IMR-90 (cell line): ENCODE data around the gene SDC3. TPM values are rescaled to one million over a fixed set of nuclear protein-coding genes. Genes with fewer than 3 reads are reported as not detected.

Source experiments
- ATAC-seq: fragments of 200-7000 bp; cut with Tn5 transposase; 2 replicates; pipeline ENCODE4 v1.9.1; 2020; ENCODE audit warnings: low read depth, mild to moderate bottlenecking, moderate library complexity
- BruUV-seq: library from RNA; stranded (reverse); fragments of 400-500 nt; replicated peaks from 2 replicates; lab custom pipeline; 2021; lab: Mats Ljungman, UMichigan
- CTCF ChIA-PET: fragments of 300-600 bp; formaldehyde crosslinking; extraction: SDS; loops from one replicate; lab custom pipeline; 2021; ENCODE audit warnings: antibody characterized with exemption; lab: Yijun Ruan, JAX
- POLR2A ChIA-PET: fragments of 300-600 bp; sonication (Branson Sonifier 250); formaldehyde crosslinking; loops from one replicate; lab custom pipeline; 2022; ENCODE audit warnings: antibody characterized with exemption; ENCODE audit not compliant: unreplicated experiment; lab: Charles Lee
- DNase-seq: peaks from one replicate; pipeline ENCODE4 v3.0.0; 2013
- H2AFZ ChIP-seq: replicated peaks from 2 replicates; pipeline ENCODE3; 2013; ENCODE audit warnings: low read length, mild to moderate bottlenecking; ENCODE audit not compliant: poor library complexity
- H2AK5ac ChIP-seq: 2 replicates; pipeline ENCODE4 v1.6.1; 2013; ENCODE audit warnings: low read depth, low read length, inconsistent platforms
- H2AK9ac ChIP-seq: replicated peaks from 2 replicates; pipeline ENCODE3; 2013; ENCODE audit warnings: mild to moderate bottlenecking, low read depth, low read length, moderate library complexity; ENCODE audit not compliant: poor library complexity
- H2BK120ac ChIP-seq: 2 replicates; pipeline ENCODE4 v1.6.1; 2013; ENCODE audit warnings: low read depth, low read length, inconsistent platforms
- H2BK15ac ChIP-seq: 3 replicates; pipeline ENCODE4 v1.6.1; 2013; ENCODE audit warnings: low read depth, low read length, inconsistent platforms
- H2BK20ac ChIP-seq: 2 replicates; pipeline ENCODE4 v1.6.1; 2013; ENCODE audit warnings: low read depth, mild to moderate bottlenecking, inconsistent platforms, low read length, moderate library complexity
- H2BK5ac ChIP-seq: 2 replicates; pipeline ENCODE4 v1.6.1; 2013; ENCODE audit warnings: mild to moderate bottlenecking, low read depth, low read length, inconsistent platforms; ENCODE audit not compliant: poor library complexity, severe bottlenecking
- H3K14ac ChIP-seq: replicated peaks from 2 replicates; pipeline ENCODE4 v1.6.1; 2013; ENCODE audit warnings: low read depth, low read length, inconsistent platforms
- H3K18ac ChIP-seq: 2 replicates; pipeline ENCODE4 v1.6.1; 2013; ENCODE audit warnings: low read depth, low read length, control low read depth
- H3K23ac ChIP-seq: 2 replicates; pipeline ENCODE4 v1.6.1; 2013; ENCODE audit warnings: low read depth, low read length, inconsistent platforms
- H3K27ac ChIP-seq: 2 replicates; pipeline ENCODE4 v1.5.1; 2013; ENCODE audit warnings: mild to moderate bottlenecking, control low read depth, low read length; ENCODE audit not compliant: insufficient read depth
- H3K27me3 ChIP-seq: 2 replicates; pipeline ENCODE4 v1.6.1; 2013; ENCODE audit warnings: low read length; ENCODE audit not compliant: control insufficient read depth, insufficient read depth
- H3K36me3 ChIP-seq: 2 replicates; pipeline ENCODE4 v1.6.1; 2013; ENCODE audit warnings: low read length, mixed read lengths; ENCODE audit not compliant: control insufficient read depth, insufficient read depth
- H3K4ac ChIP-seq: 2 replicates; pipeline ENCODE4 v1.6.1; 2013; ENCODE audit warnings: low read depth, low read length, inconsistent platforms
- H3K4me1 ChIP-seq: 2 replicates; pipeline ENCODE4 v1.6.1; 2013; ENCODE audit warnings: low read length, mixed read lengths; ENCODE audit not compliant: control insufficient read depth, insufficient read depth
- H3K4me2 ChIP-seq: 2 replicates; pipeline ENCODE4 v1.6.1; 2013; ENCODE audit warnings: low read depth, mild to moderate bottlenecking, control low read depth, low read length, moderate library complexity
- H3K4me3 ChIP-seq: 2 replicates; pipeline ENCODE4 v1.5.1; 2013; ENCODE audit warnings: low read depth, mild to moderate bottlenecking, control low read depth, low read length, moderate library complexity; ENCODE audit not compliant: insufficient read depth
- H3K56ac ChIP-seq: 2 replicates; pipeline ENCODE4 v1.6.1; 2013; ENCODE audit warnings: low read length, inconsistent platforms; ENCODE audit not compliant: insufficient read depth; ENCODE audit errors: extremely low read depth
- H3K79me1 ChIP-seq, 2 experiments: 2 replicates each; pipeline ENCODE4 v1.6.1; 2013; ENCODE audit warnings: low read length in 2 of 2, inconsistent platforms in 1 of 2, low read depth in 1 of 2
- H3K9ac ChIP-seq: 2 replicates; pipeline ENCODE4 v1.6.1; 2013; ENCODE audit warnings: low read depth, low read length, control low read depth
- H3K9me1 ChIP-seq: 2 replicates; pipeline ENCODE4 v1.6.1; 2013; ENCODE audit warnings: low read length, inconsistent platforms; ENCODE audit not compliant: insufficient read depth
- H3K9me3 ChIP-seq: 2 replicates; pipeline ENCODE4 v1.6.1; 2013; ENCODE audit warnings: low read length; ENCODE audit not compliant: control insufficient read depth, insufficient read depth
- H4K20me1 ChIP-seq: 2 replicates; pipeline ENCODE4 v1.6.1; 2013; ENCODE audit warnings: low read length, inconsistent platforms; ENCODE audit not compliant: insufficient read depth
- H4K5ac ChIP-seq: 2 replicates; pipeline ENCODE4 v1.6.1; 2013; ENCODE audit warnings: mild to moderate bottlenecking, low read depth, low read length, control low read depth
- H4K8ac ChIP-seq, 2 experiments: 2 replicates each; pipeline ENCODE4 v1.6.1; 2013; ENCODE audit warnings: low read depth in 2 of 2, low read length in 2 of 2, control low read depth in 1 of 2, inconsistent platforms in 1 of 2
- H4K91ac ChIP-seq: 2 replicates; pipeline ENCODE4 v1.6.1; 2013; ENCODE audit warnings: low read depth, low read length, inconsistent platforms; ENCODE audit not compliant: insufficient read depth
- CEBPB ChIP-seq: IDR thresholded peaks from 2 replicates; pipeline ENCODE4 v1.6.1; 2012; ENCODE audit warnings: low read depth, low read length, improper control_type of control experiment
- FOS ChIP-seq: fragments of 150-350 bp; IDR thresholded peaks from 2 replicates; pipeline ENCODE4 v1.6.1; 2016; ENCODE audit warnings: low read depth, low read length
- MAFK ChIP-seq: IDR thresholded peaks from 2 replicates; pipeline ENCODE4 v1.6.1; 2012; ENCODE audit warnings: low read depth, low read length, improper control_type of control experiment
- MAZ ChIP-seq: IDR thresholded peaks from 2 replicates; pipeline ENCODE4 v1.6.1; 2012; ENCODE audit warnings: low read depth, mild to moderate bottlenecking, low read length, improper control_type of control experiment, moderate library complexity, borderline replicate concordance
- NFE2L2 ChIP-seq: fragments of 150-350 bp; IDR thresholded peaks from 2 replicates; pipeline ENCODE4 v1.6.1; 2016; ENCODE audit warnings: low read depth, mild to moderate bottlenecking, low read length
- RCOR1 ChIP-seq: IDR thresholded peaks from 2 replicates; pipeline ENCODE4 v1.6.1; 2012; ENCODE audit warnings: mild to moderate bottlenecking, low read length, improper control_type of control experiment; ENCODE audit not compliant: insufficient replicate concordance
- SMC3 ChIP-seq: fragments of 150-350 bp; IDR thresholded peaks from 2 replicates; pipeline ENCODE4 v1.6.1; 2016; ENCODE audit warnings: low read depth, mild to moderate bottlenecking, antibody characterized with exemption, low read length, moderate library complexity
- dilution Hi-C: fragments of 300-500 bp; cut with HindIII; formaldehyde crosslinking; loops from one replicate; pipeline ENCODE4 v1.14.3; 2018; ENCODE audit warnings: low sequenced_read_pairs; ENCODE audit not compliant: unreplicated experiment
- in situ Hi-C: fragments of 300-500 bp; cut with MboI; formaldehyde crosslinking; loops from 3 replicates; pipeline ENCODE4 v1.14.3; 2019; ENCODE audit warnings: low sequenced_read_pairs, inconsistent platforms, mixed read lengths
- intact Hi-C: fragments of 100-400 bp; cut with micrococcal nuclease; formaldehyde crosslinking; loops from 2 replicates; pipeline ENCODE4 v1.10.0; 2022
- polyA plus RNA-seq, 3 experiments: library from polyadenylated mRNA; depleted of rRNA; stranded (reverse); fragments of >200 nt; gene quantifications; 2 replicates each; pipeline ENCODE4 v1.2.3, GENCODE V29; 2012; ENCODE audit warnings: low replicate concordance in 1 of 3
- total RNA-seq: library from RNA; depleted of rRNA; stranded (reverse); fragments of >200 nt; gene quantifications from 2 replicates; pipeline ENCODE4 v1.2.3, GENCODE V29; 2012

Gene SDC3
- total and polyA plus RNA-seq, 2 of the 4 experiments (the other 2 are of a cell fraction), result 13.1 to 71.5 TPM

- no peak for TF ChIP-seq RCOR1
- TF ChIP-seq MAFK, result no peak
- no peak for TF ChIP-seq MAZ
- no peak for TF ChIP-seq SMC3
- no peak for TF ChIP-seq FOS
- no peak for TF ChIP-seq CEBPB
- TF ChIP-seq NFE2L2, result no peak
- no peak overlapping the region for H2BK5ac ChIP-seq
- no peaks in the 10 kb centered on the region for H3K27me3 ChIP-seq
- no peak overlapping the region for H3K14ac ChIP-seq
- H2BK15ac ChIP-seq, result no peak overlapping the region
- ATAC-seq (no peak), DNase-seq (no peak)
- no peak overlapping the region for H3K18ac ChIP-seq
- H3K9me3 ChIP-seq, result no peaks in the 10 kb centered on the region
- H3K4ac ChIP-seq, result no peak overlapping the region
- H2AK5ac ChIP-seq, result no peak overlapping the region
- H4K8ac ChIP-seq, result no peak overlapping the region
- H3K79me1 ChIP-seq, result no peaks in the 10 kb centered on the region
- H3K9ac ChIP-seq, result no peak overlapping the region
- H3K23ac ChIP-seq, result no peak overlapping the region
- in situ Hi-C loops, result no loop called here
- ChIA-PET CTCF (no interaction called here), POLR2A (no interaction called here)
- H2BK120ac ChIP-seq, result no peak overlapping the region; the same call in 1 of the 2 replicates
- no peak overlapping the region for H3K56ac ChIP-seq
- peaks cover 12% of the 10 kb centered on the region for H3K4me1 ChIP-seq
- BruUV-seq, result no TSS peak
- H2AK9ac ChIP-seq, result no peak overlapping the region
- H3K4me2 ChIP-seq, result no peak overlapping the region
- intact Hi-C loops, result loop anchor here (5.0 kb wide), 1 partner anchor 35 kb away; no protein-coding TSS in a partner anchor
- H3K27ac ChIP-seq, result no peak overlapping the region
- H2AFZ ChIP-seq, result no peak overlapping the region
- H3K36me3 ChIP-seq, result no peaks in the 10 kb centered on the region
- no peak overlapping the region for H4K5ac ChIP-seq
- no peak overlapping the region for H2BK20ac ChIP-seq
- peaks cover 16% of the 10 kb centered on the region; the same call in 1 of the 2 replicates for H3K9me1 ChIP-seq
- dilution Hi-C loops, result no loop called here
- no peak overlapping the region for H3K4me3 ChIP-seq
- H4K20me1 ChIP-seq, result peaks cover 4% of the 10 kb centered on the region; the same call in 1 of the 2 replicates
- no peak overlapping the region for H4K91ac ChIP-seq
Observed at GRCh38 chr1:30857062-30857461, 51.5 kb downstream of the SDC3 start.
